OCI-LY7 (cell line): ENCODE results near the gene DVL1.

ENCODE experiments used
- EZH2phosphoT487 ChIP-seq: fragments of 200-600 bp; sonication (generic); IDR thresholded peaks from 2 replicates; pipeline ENCODE4 v1.6.1; 2018; ENCODE audit warnings: low read depth, borderline replicate concordance, mild to moderate bottlenecking, mixed run types, antibody characterized with exemption, low read length, moderate library complexity, mixed read lengths
- TF ChIP-seq, protein P1 (sequence below): fragments of 200-600 bp; sonication (generic); conservative IDR thresholded peaks from 2 replicates; pipeline ENCODE4 v1.5.1; 2014; ENCODE audit warnings: mild to moderate bottlenecking, antibody characterized with exemption, low read length, moderate library complexity, mixed read lengths

GRCh38 chr1:1302006-1302430 is 47.2 kb downstream of the DVL1 start:
- TF ChIP-seq, protein P1, sequence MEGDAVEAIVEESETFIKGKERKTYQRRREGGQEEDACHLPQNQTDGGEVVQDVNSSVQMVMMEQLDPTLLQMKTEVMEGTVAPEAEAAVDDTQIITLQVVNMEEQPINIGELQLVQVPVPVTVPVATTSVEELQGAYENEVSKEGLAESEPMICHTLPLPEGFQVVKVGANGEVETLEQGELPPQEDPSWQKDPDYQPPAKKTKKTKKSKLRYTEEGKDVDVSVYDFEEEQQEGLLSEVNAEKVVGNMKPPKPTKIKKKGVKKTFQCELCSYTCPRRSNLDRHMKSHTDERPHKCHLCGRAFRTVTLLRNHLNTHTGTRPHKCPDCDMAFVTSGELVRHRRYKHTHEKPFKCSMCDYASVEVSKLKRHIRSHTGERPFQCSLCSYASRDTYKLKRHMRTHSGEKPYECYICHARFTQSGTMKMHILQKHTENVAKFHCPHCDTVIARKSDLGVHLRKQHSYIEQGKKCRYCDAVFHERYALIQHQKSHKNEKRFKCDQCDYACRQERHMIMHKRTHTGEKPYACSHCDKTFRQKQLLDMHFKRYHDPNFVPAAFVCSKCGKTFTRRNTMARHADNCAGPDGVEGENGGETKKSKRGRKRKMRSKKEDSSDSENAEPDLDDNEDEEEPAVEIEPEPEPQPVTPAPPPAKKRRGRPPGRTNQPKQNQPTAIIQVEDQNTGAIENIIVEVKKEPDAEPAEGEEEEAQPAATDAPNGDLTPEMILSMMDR, result peak; percentile 75
- no peak for TF ChIP-seq EZH2phosphoT487
